Loucy (cell line): ENCODE data around the gene SYNGR2.
"Not testable (repeated sequence)": the region's sequence is repeated elsewhere in the genome, so short reads cannot be mapped to it uniquely, and the experiment has no call there.

Experiments
- H2AFZ ChIP-seq: fragments of 200-600 bp; sonication (generic); 2 replicates; pipeline ENCODE4 v1.6.0; 2016; ENCODE audit warnings: antibody characterized with exemption, mild to moderate bottlenecking, low read length, moderate library complexity
- H3F3A ChIP-seq: fragments of 200-600 bp; 2 replicates; pipeline ENCODE4 v1.6.0; 2016; ENCODE audit warnings: antibody characterized with exemption, low read depth, mild to moderate bottlenecking
- H3K27me3 ChIP-seq: fragments of 200-600 bp; sonication (generic); 2 replicates; pipeline ENCODE4 v1.6.1; 2014; ENCODE audit warnings: low read length, mild to moderate bottlenecking; ENCODE audit not compliant: insufficient read depth, poor library complexity, severe bottlenecking
- H3K36me3 ChIP-seq: fragments of 200-600 bp; sonication (generic); 2 replicates; pipeline ENCODE4 v1.6.1; 2016; ENCODE audit warnings: low read length; ENCODE audit not compliant: insufficient read depth
- H3K4me1 ChIP-seq: fragments of 200-600 bp; sonication (generic); 2 replicates; pipeline ENCODE4 v1.5.1; 2014; ENCODE audit warnings: low read length, mild to moderate bottlenecking; ENCODE audit not compliant: insufficient read depth, poor library complexity, severe bottlenecking
- H3K4me2 ChIP-seq: fragments of 200-600 bp; sonication (generic); 2 replicates; pipeline ENCODE4 v1.6.0; 2014; ENCODE audit warnings: antibody characterized with exemption, low read length, low read depth, mild to moderate bottlenecking; ENCODE audit not compliant: poor library complexity, severe bottlenecking
- H3K4me3 ChIP-seq: fragments of 200-600 bp; sonication (generic); 2 replicates; pipeline ENCODE4 v1.5.1; 2014; ENCODE audit warnings: low read length, mild to moderate bottlenecking, mixed read lengths; ENCODE audit not compliant: poor library complexity, severe bottlenecking
- H3K79me2 ChIP-seq: fragments of 200-600 bp; sonication (generic); 2 replicates; pipeline ENCODE4 v1.6.1; 2014; ENCODE audit warnings: low read length; ENCODE audit not compliant: insufficient read depth
- H3K9ac ChIP-seq: fragments of 200-600 bp; sonication (generic); 2 replicates; pipeline ENCODE4 v1.6.0; 2014; ENCODE audit warnings: mild to moderate bottlenecking, low read depth, low read length, moderate library complexity; ENCODE audit not compliant: poor library complexity, severe bottlenecking
- H3K9me2 ChIP-seq: fragments of 200-600 bp; sonication (generic); replicated peaks from 2 replicates; pipeline ENCODE4 v1.6.1; 2016; ENCODE audit warnings: low read depth, low read length, mixed read lengths
- H3K9me3 ChIP-seq: fragments of 200-600 bp; sonication (generic); 2 replicates; pipeline ENCODE4 v1.6.1; 2014; ENCODE audit warnings: mild to moderate bottlenecking, antibody characterized with exemption, low read length, low read depth; ENCODE audit not compliant: insufficient read depth
- H4K20me1 ChIP-seq: fragments of 200-600 bp; sonication (generic); 2 replicates; pipeline ENCODE4 v1.6.0; 2014; ENCODE audit warnings: antibody characterized with exemption, low read length, mild to moderate bottlenecking; ENCODE audit not compliant: insufficient read depth, poor library complexity, severe bottlenecking
- EZH2phosphoT487 ChIP-seq: fragments of 200-600 bp; IDR thresholded peaks from 2 replicates; pipeline ENCODE4 v1.6.1; 2018; ENCODE audit warnings: antibody characterized with exemption, mild to moderate bottlenecking, moderate library complexity, borderline replicate concordance
- TF ChIP-seq, protein P1 (sequence below): fragments of 200-600 bp; sonication (generic); conservative IDR thresholded peaks from 2 replicates; pipeline ENCODE4 v1.5.1; 2014; ENCODE audit warnings: mild to moderate bottlenecking, antibody characterized with exemption, low read length

SYNGR2 gene

DNA sequence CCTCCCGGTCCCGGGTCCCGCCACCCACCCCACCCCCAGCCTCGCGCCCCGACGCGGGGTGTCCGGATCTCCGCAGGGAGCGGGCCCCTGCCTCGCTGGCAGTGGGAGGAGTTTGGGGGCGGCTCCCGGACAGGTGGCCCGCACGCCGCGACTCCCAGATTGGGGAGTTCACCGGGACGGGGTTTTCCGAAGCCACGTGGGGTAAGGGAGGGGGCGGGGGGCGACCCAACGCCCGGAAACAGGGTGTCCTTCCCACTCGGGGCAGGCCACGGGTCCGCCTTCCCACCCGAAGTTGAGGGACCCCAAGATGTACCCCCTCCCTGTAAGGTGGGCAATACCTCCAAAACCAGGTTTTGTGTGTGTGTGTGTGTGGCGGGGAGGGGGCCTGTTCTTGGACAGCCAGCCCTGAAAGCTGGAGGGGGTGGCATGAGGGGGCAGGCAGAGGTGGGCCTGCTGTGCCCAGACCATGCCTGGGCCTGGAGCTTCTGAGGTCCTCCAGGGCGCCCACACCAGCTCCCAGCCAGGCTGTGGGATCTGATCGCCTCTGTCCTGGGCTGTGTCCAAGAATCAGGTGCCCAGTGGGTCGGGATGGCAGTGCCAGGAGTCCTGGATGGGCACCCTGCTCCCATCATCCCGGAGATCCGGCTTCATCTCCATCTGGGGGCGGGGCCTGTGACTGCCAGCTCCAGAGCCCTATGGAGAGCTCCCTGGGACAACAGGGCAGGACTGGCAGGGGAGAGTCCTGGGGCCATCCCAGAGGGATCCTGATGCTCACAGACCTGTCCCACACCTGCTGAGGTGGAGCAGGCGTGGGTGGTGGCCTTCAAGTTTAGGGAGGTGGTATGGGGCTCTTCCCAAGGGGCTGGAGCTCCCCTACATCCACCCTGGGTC is 767 bp downstream of the SYNGR2 start:
- Histone ChIP-seq H3F3A (no peaks in the 10 kb centered on the region), H3K4me2 (peak overlapping the region; percentile 68), H3K27me3 (no peaks in the 10 kb centered on the region), H3K36me3 (peaks cover 3% of the 10 kb centered on the region; the same call in 1 of the 2 replicates), H4K20me1 (peaks cover 15% of the 10 kb centered on the region), H3K9me2 (no peaks in the 10 kb centered on the region), H3K4me3 (peak overlapping the region; percentile 87), H2AFZ (peak overlapping the region; percentile 55; the same call in 1 of the 2 replicates), H3K79me2 (no peaks in the 10 kb centered on the region; the same call in 1 of the 2 replicates), H3K9me3 (no peaks in the 10 kb centered on the region), H3K9ac (peak overlapping the region; percentile 73), H3K4me1 (peaks cover 18% of the 10 kb centered on the region)
- TF ChIP-seq, protein P1, sequence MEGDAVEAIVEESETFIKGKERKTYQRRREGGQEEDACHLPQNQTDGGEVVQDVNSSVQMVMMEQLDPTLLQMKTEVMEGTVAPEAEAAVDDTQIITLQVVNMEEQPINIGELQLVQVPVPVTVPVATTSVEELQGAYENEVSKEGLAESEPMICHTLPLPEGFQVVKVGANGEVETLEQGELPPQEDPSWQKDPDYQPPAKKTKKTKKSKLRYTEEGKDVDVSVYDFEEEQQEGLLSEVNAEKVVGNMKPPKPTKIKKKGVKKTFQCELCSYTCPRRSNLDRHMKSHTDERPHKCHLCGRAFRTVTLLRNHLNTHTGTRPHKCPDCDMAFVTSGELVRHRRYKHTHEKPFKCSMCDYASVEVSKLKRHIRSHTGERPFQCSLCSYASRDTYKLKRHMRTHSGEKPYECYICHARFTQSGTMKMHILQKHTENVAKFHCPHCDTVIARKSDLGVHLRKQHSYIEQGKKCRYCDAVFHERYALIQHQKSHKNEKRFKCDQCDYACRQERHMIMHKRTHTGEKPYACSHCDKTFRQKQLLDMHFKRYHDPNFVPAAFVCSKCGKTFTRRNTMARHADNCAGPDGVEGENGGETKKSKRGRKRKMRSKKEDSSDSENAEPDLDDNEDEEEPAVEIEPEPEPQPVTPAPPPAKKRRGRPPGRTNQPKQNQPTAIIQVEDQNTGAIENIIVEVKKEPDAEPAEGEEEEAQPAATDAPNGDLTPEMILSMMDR = no peak
- no peak for TF ChIP-seq EZH2phosphoT487

GRCh38 chr17:78170692-78171590 is 2.6 kb downstream of the SYNGR2 start:
- H4K20me1 ChIP-seq = peaks cover 15% of the 10 kb centered on the region
- H3F3A ChIP-seq = no peaks in the 10 kb centered on the region
- no peak overlapping the region for H3K9ac ChIP-seq
- H3K4me2 ChIP-seq = no peak overlapping the region
- H3K9me2 ChIP-seq = no peaks in the 10 kb centered on the region
- H3K36me3 ChIP-seq = peaks cover 8% of the 10 kb centered on the region; the same call in 1 of the 2 replicates
- no peaks in the 10 kb centered on the region; the same call in 1 of the 2 replicates for H3K79me2 ChIP-seq
- H3K9me3 ChIP-seq = no peaks in the 10 kb centered on the region
- peaks cover 18% of the 10 kb centered on the region for H3K4me1 ChIP-seq
- no peak overlapping the region for H2AFZ ChIP-seq
- no peaks in the 10 kb centered on the region for H3K27me3 ChIP-seq
- no peak overlapping the region for H3K4me3 ChIP-seq
- TF ChIP-seq EZH2phosphoT487 = no peak

- Histone ChIP-seq H3K4me1 (peaks cover 18% of the 10 kb centered on the region), H4K20me1 (peaks cover 15% of the 10 kb centered on the region)
- not testable (repeated sequence) for H2AFZ ChIP-seq, H3K9ac ChIP-seq, H3K9me2 ChIP-seq, H3K79me2 ChIP-seq, H3K4me2 ChIP-seq, H3K27me3 ChIP-seq, H3K9me3 ChIP-seq, H3F3A ChIP-seq, H3K36me3 ChIP-seq, H3K4me3 ChIP-seq
Measured at GRCh38 chr17:78171591-78172248, 3.3 kb downstream of the SYNGR2 start.
